ENCODE measurements around the gene KCNQ1. TPM values are rescaled to one million over a fixed set of nuclear protein-coding genes. Genes with fewer than 3 reads are reported as not detected.
A peak's percentile ranks its signal among the peaks of the same experiment; 100 is the strongest.

The KCNQ1 gene
- total RNA-seq, 4 donors from 2014 or later = 0.89 to 2.2 (median 1.3) TPM

- Histone ChIP-seq H3K27me3 (no peaks in the 10 kb centered on the region), H3K9me3 (no peaks in the 10 kb centered on the region), H3K4me1 (peaks cover 17% of the 10 kb centered on the region), H3K4me3 (no peak overlapping the region), H3K36me3 (no peaks in the 10 kb centered on the region), H3K27ac (no peak overlapping the region)
- peak; percentile 40 to 50 for DNase-seq (ENCODE audit: low spot score in 2 of 2)
- TF ChIP-seq POLR2A (IDR thresholded peaks at IDR 0.05) (no peak), EP300 (IDR thresholded peaks at IDR 0.05) (no peak), POLR2AphosphoS5 (IDR thresholded peaks at IDR 0.05) (no peak), CTCF (IDR thresholded peaks at IDR 0.05) (no peak)
- 84% methylated on average over 3 of the region's 3 CpGs for WGBS
These were observed 246.6 kb downstream of the KCNQ1 start for GRCh38 chr11:2691355-2691761.

- Histone ChIP-seq H3K27ac (no peak overlapping the region), H3K27me3 (no peaks in the 10 kb centered on the region), H3K36me3 (no peaks in the 10 kb centered on the region), H3K4me1 (peaks cover 15% of the 10 kb centered on the region), H3K4me3 (no peak overlapping the region), H3K9me3 (no peaks in the 10 kb centered on the region)
- TF ChIP-seq POLR2A (IDR thresholded peaks at IDR 0.05) = no peak
- TF ChIP-seq CTCF (IDR thresholded peaks at IDR 0.05) = no peak
- TF ChIP-seq EP300 (IDR thresholded peaks at IDR 0.05) = no peak
- DNase-seq (ENCODE audit: low spot score in 2 of 2) = peak; percentile 32 to 48
- 88% methylated on average over 3 of the region's 3 CpGs for WGBS
These were observed 247.4 kb downstream of the KCNQ1 start for GRCh38 chr11:2691991-2692875.

- no peak for TF ChIP-seq POLR2A (IDR thresholded peaks at IDR 0.05)
- TF ChIP-seq POLR2AphosphoS5 (IDR thresholded peaks at IDR 0.05) = no peak
- TF ChIP-seq EP300 (IDR thresholded peaks at IDR 0.05) = no peak
- TF ChIP-seq CTCF (IDR thresholded peaks at IDR 0.05) = no peak
- Histone ChIP-seq H3K27ac (no peak overlapping the region), H3K9me3 (no peaks in the 10 kb centered on the region), H3K27me3 (no peaks in the 10 kb centered on the region), H3K36me3 (no peaks in the 10 kb centered on the region), H3K4me3 (no peak overlapping the region), H3K4me1 (peaks cover 19% of the 10 kb centered on the region)
- WGBS = 73% methylated on average over 13 of the region's 18 CpGs
- DNase-seq (ENCODE audit: low spot score in 2 of 2) = peak; percentile 44 to 70
These were observed 248.8 kb downstream of the KCNQ1 start for GRCh38 chr11:2693271-2694261.

- Histone ChIP-seq H3K36me3 (no peaks in the 10 kb centered on the region), H3K4me1 (peaks cover 20% of the 10 kb centered on the region), H3K9me3 (no peaks in the 10 kb centered on the region), H3K27me3 (no peaks in the 10 kb centered on the region), H3K27ac (no peak overlapping the region), H3K4me3 (no peak overlapping the region)
- WGBS = 71% methylated on average over 7 of the region's 7 CpGs
- DNase-seq (ENCODE audit: low spot score in 2 of 2) = peak; percentile 3 to 23
- TF ChIP-seq CTCF (IDR thresholded peaks at IDR 0.05) = no peak
- TF ChIP-seq POLR2A (IDR thresholded peaks at IDR 0.05) = no peak
- no peak for TF ChIP-seq POLR2AphosphoS5 (IDR thresholded peaks at IDR 0.05)
- TF ChIP-seq EP300 (IDR thresholded peaks at IDR 0.05) = no peak
These were observed 249.7 kb downstream of the KCNQ1 start for GRCh38 chr11:2694495-2694894.
